Measurements from ENCODE around the gene PAF1. TPM values are rescaled to one million over a fixed set of nuclear protein-coding genes. Genes with fewer than 3 reads are reported as not detected.

PAF1 gene
- total RNA-seq, 2 donors from 2014 or later = 16.9 to 49.8 TPM

GRCh38 chr19:39356073-39356472 is 34.8 kb downstream of the PAF1 start:
- H3K36me3 ChIP-seq (replicated peaks in 1 of 2; ENCODE audit: insufficient read depth in 1 of 2, low read depth in 2 of 2) = peaks cover 9 to 26% of the 10 kb centered on the region in 2 donors
- intact Hi-C loops (cut with DNase I) = no loop called here
- no peak overlapping the region for H3K27ac ChIP-seq
- WGBS, 2 donors = 81 to 86% methylated on average over 3 of the region's 3 CpGs
- TF ChIP-seq POLR2A (IDR thresholded peaks at IDR 0.05) (no peak), CTCF (IDR thresholded peaks at IDR 0.05) (no peak)
- no peaks in the 10 kb centered on the region for H3K27me3 ChIP-seq
- no peak overlapping the region for H3K4me3 ChIP-seq
- H3K9me3 ChIP-seq = no peaks in the 10 kb centered on the region
- no peaks in the 10 kb centered on the region for H3K4me1 ChIP-seq
- DNase-seq (no peak), ATAC-seq (no peak)

- TF ChIP-seq CTCF (IDR thresholded peaks at IDR 0.05) = no peak
- TF ChIP-seq POLR2A (IDR thresholded peaks at IDR 0.05) = no peak
- Histone ChIP-seq H3K27ac (no peak overlapping the region), H3K36me3 (replicated peaks in 1 of 2; ENCODE audit: insufficient read depth in 1 of 2, low read depth in 2 of 2) (peaks cover 9 to 23% of the 10 kb centered on the region in 2 donors), H3K4me1 (no peaks in the 10 kb centered on the region), H3K9me3 (no peaks in the 10 kb centered on the region), H3K27me3 (no peaks in the 10 kb centered on the region), H3K4me3 (no peak overlapping the region)
- 92 to 96% methylated on average over 5 of the region's 5 CpGs for WGBS, 2 donors
- DNase-seq (no peak), ATAC-seq (no peak)
- intact Hi-C loops (cut with DNase I) = no loop called here
Measured at GRCh38 chr19:39355253-39355652, 35.7 kb downstream of the PAF1 start.

DNA sequence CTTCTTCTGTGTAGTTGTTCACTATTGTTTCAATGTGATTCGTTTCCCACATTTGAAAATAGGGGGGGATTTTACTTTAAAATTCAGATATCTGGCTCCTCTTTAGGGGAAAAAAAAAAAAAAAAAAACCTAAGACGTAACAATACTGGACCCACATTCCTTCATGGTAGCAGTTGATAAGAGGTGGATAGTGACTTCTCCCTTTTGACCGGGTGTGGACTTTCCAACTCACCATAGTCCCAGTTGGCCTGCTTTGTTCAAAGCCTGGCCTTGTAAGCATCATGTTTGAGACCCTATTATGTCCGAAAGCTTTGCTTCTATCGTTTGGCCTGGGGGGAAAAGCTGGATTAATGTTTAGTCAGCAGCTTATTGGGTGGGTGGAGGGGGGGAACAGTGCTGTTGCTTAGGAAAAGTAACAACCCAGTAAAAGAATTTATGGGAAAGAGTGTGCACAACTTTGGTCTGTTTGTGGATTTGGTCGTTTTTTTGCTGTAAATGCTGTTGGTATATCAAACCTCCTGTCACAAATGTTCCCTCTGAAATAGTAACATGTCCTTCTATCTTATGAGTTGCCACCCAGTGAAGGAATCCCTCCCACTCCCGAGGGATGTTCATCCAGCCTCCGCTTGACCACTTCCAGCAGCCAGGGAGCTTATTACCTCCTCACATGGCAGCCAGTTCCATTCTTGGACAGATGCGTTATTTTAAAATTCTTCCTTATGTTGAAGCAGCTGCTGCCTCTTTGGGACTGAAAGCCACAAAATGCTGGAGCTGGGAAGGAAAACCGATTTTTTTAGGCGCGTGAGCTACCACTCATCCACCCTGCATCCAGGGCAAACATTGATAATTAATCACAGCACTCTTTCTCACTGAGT is 38.3 kb downstream of the PAF1 start:
- no peak for ATAC-seq
- Histone ChIP-seq H3K9me3 (no peaks in the 10 kb centered on the region), H3K27me3 (no peaks in the 10 kb centered on the region), H3K36me3 (replicated peaks in 1 of 2; ENCODE audit: insufficient read depth in 1 of 2, low read depth in 2 of 2) (peaks cover 5 to 11% of the 10 kb centered on the region in 2 donors), H3K4me1 (no peaks in the 10 kb centered on the region), H3K27ac (no peak overlapping the region), H3K4me3 (no peak overlapping the region)
- intact Hi-C loops (cut with DNase I) = no loop called here
- no peak for DNase-seq
- TF ChIP-seq POLR2A (IDR thresholded peaks at IDR 0.05) (no peak), CTCF (IDR thresholded peaks at IDR 0.05) (no peak)
- 76 to 83% methylated on average over 12 of the region's 12 CpGs for WGBS, 2 donors

GRCh38 chr19:39351537-39352064 is 39.3 kb downstream of the PAF1 start:
- no peak for DNase-seq
- WGBS, 2 donors = 47 to 65% methylated on average over 3 to 4 of the region's 4 CpGs
- H3K27ac ChIP-seq = no peak overlapping the region
- H3K4me3 ChIP-seq = no peak overlapping the region
- ATAC-seq = no peak
- no peaks in the 10 kb centered on the region for H3K4me1 ChIP-seq
- peaks cover 0 to 7% of the 10 kb centered on the region in 2 donors for H3K36me3 ChIP-seq (replicated peaks in 1 of 2; ENCODE audit: insufficient read depth in 1 of 2, low read depth in 2 of 2)
- no peaks in the 10 kb centered on the region for H3K9me3 ChIP-seq
- no peaks in the 10 kb centered on the region for H3K27me3 ChIP-seq
- intact Hi-C loops (cut with DNase I) = no loop called here
- TF ChIP-seq POLR2A (IDR thresholded peaks at IDR 0.05) (no peak), CTCF (IDR thresholded peaks at IDR 0.05) (no peak)
